GM21423 (cell line): ENCODE measurements around the gene RGPD8.
"Not testable (repeated sequence)": the region's sequence is repeated elsewhere in the genome, so short reads cannot be mapped to it uniquely, and the experiment has no call there.

Experiments
- ATAC-seq: cut with Tn5 transposase; IDR thresholded peaks from one replicate; pipeline ENCODE4 v1.9.1; 2021; ENCODE audit warnings: mild to moderate bottlenecking, moderate library complexity; ENCODE audit not compliant: unreplicated experiment

RGPD8 gene

DNA sequence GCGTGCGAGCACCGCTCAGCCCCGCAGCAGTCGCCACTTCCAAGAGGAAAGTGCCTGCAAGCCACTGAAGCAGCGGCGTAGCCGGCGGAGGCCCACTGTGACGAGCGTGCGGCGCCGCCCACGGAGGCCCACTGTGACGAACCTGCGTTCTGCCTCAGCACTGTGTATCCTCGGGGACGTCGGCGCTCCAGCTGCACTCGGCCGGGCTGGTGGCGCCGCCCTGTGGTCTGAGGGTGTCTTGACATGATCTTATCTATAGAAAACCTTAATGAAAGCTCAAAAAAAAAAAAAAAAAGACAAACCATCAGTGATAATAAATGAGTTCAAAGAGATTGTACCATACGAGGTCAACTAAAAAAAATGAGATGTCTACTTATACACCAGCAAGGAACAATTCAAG, at the start of gene RGPD8:
RGPD8 (minus strand) TSS at position 166 of the 400 bp plus-strand sequence. CDS start 192 bp downstream, outside the sequence.
- peak; percentile 100 for ATAC-seq

DNA sequence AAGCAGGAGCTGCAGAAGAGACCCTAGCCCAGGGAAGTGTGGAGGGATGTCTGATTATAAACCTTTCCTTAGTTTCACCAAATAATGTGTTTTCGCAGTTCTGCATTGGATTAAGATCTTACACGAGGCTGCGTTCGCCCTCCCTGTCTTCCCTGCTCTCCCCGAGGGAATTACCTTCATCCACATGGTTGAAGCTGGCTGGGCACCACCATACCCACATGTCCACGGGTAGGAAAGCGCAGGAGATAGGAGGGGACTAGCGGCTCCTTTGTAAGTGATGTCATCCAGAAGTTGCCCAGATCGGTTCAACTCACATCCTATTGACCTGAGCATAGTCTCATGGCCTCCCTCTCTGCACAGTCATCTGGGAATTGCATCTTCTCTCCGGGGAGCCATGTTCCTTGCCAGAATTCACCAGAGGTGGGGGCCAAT, 49.6 kb upstream of the RGPD8 start:
- ATAC-seq, result no peak

DNA sequence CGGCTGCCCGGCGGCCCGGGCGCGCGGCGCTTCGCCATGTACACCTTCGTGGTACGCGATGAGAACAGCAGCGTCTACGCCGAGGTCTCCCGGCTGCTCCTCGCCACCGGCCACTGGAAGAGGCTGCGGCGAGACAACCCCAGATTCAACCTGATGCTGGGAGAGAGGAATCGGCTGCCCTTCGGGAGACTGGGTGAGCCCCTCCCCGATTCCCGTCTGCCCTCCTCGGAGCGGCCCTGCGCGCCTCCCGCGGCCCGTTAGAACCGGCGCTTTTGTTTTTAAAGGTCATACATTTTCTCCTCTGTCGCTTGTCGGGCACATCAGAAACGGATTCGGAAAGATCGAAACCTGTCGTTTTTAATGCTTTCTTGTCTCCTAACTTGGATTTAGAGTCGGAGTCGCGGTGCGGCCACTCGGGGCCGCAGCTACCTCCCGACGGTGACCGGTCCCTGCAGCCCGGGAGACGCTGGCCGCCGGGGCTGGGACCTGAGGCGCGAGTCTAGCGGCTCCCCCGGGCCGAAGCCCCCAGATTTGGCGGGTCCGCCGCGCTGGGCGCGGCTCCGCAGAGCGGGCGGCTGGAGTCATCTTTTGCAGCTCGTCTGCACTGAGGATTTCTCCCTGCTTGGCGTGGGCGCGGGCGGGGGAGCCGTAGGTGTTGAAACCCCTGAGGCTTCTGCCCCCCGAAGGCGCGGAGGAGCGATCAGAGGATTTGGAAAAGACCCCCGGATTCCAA, 49.0 kb upstream of the RGPD8 start:
- peak; percentile 16 for ATAC-seq

DNA sequence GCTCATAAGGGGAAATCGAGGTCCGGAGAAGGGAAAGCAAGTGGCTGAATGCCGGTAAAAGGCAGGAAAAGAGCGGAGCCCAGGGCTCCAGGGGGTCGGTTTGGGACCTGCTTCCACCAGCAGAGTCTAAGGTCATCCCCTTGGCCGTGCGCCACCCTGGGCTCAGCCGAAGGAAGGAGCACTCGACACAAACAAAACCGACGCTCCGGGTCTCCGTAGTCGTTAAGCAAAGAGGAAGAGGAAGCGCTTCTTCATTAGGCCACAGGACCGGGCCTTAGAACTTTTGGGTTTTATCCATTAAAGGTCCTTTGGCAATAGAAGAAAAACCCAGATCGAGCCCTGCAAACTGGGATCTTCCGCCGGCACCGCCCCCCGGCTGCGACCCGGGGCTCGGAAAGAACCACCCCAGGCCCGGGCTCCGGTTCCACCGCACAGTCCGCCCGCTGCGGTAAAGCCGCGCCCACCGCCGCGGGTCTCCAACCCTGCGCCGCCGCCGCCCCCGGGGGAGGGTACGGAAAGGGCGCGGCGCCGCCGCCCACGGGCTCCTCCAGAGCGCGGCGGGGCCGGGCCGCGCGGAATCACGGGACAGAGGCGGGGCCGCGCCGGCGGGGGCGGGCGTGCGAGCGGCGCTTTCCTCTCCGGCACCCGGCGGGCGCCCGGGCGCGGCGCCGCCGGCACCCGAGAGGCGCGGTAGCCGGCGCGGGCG, 48.2 kb upstream of the RGPD8 start, which contains the start of gene TTL:
TTL (plus strand) TSS at position 629 of the 706 bp plus-strand sequence. CDS start 189 bp downstream, outside the sequence.
- ATAC-seq, result peak; percentile 69

DNA sequence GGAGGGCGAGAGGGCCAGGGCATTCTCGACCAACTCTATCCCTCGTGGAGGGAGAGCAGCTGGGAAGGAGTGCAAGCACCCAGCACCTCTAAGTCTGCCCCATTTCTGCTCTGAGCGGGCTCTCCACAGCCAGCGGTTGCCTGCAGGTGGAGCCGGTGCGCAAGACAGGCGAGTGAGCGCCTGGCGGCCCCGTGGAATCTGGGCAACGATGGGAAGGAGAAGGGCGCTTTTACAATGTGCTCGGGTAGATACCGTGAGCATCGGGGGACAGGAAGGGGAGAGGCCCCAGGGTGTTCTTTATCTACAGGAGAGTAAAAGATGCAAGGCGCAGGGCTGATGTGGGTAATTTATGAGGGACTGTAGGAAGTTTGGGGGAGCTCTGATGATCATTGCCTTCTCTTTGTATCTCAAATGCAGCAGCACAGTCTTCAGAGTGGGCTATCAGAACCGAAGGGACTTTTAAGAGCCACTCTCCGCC, 47.6 kb upstream of the RGPD8 start:
- peak; percentile 64 for ATAC-seq

DNA sequence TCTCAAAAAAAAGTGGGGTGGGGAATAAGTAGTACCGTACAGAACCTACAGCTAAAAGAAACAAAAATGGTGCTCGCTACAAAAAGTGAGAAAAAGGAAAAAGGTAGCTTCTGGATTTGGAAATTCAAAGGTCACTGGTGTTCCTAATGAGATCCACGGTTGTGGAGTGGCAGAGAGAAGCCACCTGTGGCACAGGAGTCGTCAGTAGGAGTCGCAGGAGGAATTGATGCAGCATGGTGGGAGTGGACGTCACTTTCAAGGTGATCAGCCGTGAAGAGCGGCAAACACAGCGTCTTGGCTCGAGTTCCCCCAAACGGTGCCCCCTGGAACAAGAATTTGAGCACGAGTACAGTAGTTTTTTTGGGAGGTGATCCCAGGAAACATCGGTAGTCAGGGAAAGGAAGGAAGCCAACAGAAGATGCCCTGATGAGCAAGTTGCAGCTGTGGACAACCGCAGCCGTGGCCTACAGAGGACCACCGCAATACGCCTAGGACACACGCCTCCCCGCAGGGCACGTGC, 47.1 kb upstream of the RGPD8 start:
- ATAC-seq, result no peak

DNA sequence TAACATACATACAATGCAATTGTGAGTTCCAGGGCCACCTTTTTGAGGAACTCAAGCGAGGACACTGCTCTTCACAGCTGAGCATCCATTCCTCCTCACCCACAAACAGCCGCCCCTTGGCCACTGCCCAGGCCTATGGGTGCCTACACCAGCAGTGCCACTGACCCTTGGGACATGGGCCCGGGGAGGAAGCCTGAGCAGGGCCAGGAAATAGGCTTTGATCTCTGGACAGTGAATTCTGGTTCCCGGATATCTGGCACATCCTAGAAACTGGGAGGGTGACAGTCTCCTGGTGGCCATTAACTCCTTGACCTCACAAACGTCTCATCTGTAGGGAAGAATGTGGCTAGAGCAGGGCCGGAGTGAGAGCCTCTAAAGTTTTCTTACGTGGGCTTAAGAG, 43.0 kb upstream of the RGPD8 start:
- ATAC-seq, result no peak

DNA sequence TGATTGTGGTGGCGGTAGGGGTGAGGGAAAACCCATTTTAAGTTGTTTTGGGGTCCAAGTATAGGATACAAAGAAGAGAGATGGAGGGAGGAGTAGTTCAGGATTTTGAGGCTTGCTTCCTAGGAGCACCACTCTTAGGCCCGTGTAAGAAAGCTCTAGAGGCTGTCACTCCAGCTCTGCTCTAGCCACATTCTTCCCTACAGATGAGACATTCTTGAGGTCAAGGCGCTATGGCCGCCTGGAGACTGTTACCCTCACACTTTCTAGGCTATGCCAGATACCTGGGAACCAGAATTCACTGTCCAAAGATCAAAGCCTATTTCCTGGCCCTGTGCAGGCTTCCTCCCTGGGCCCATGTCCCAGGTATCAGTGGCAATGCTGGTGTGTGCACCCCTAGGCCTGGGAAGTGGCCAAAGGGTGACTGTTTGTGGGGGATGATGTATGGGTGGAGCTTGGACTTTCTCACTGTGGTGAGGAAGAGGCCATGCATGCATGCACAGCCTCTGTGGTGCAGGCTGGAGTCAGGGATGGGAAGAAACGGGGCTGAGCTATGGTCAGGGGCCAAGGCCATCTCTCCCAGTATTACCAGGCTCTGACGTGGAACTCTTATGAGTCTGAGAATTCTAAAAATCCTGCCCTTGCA, 41.5 kb upstream of the RGPD8 start:
- no peak for ATAC-seq

DNA sequence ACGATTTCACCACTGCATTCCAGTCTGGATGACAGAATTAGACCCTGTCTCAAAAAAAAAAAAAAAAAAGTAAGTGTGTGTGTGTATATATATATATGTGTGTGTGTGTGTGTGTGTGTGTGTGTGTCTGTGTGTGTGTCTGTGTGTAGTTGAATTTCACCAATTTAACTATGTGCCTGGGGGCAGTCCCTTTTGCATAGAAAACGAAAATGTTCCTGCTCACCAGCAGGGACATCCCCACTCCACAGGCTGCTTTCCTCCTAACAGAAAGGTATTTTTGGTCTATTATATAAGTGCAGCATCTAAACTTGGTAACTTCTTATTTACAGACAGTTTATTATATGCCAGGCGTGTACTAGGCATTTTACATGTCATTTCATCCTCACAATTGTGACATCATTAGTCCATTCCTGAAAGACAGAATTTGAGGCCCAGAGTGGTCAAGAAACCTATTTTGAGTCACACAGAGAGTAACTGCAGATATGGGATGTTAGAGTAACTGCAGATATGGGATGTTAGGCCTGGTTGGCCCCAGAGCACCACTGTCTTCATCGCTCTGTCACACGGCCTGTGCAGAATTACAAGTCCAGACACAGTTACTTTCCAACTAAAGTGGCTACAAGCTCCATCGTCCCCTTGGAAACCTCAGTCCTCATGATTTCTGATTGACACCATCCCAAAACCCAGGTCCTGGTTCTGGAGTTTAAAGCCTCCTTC, 39.3 kb upstream of the RGPD8 start:
- no peak for ATAC-seq

DNA sequence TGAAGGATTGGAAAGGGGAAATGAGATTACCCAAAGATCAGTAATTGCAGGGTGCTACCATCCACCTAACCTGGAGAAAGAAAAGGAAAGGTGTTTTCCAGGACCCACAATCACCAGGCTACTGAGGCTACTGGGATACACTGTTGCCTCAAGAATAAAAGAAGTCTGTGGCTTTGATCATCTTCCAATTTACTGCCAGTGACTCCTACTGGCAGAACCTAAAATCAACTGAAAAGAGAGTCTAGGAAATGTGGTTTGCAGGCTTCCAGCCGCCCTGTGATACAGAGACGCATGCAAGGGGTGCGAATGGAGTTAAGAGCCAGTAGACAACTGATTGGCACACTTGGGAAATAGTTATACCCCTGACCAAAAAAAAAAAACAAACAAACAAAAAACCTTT, 31.9 kb upstream of the RGPD8 start:
- ATAC-seq, result no peak

DNA sequence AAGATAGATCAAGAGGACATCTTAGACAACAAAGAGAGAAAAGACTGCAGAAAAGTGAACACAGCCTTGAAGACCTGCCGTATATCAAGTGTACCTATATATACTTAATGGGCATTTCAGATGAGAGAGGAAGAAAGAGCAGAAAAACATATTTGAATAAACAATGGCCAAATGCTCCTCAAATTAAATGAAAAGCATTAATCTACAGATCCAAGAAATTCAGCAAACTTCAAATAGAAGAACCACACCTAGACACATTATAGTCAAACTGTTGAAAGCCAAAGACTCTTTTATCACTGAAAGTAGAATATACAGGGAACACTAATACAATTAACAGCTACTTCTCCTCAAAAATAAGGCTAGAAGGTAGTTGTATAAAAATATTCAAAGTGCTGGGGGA, 29.8 kb upstream of the RGPD8 start:
- no peak for ATAC-seq

DNA sequence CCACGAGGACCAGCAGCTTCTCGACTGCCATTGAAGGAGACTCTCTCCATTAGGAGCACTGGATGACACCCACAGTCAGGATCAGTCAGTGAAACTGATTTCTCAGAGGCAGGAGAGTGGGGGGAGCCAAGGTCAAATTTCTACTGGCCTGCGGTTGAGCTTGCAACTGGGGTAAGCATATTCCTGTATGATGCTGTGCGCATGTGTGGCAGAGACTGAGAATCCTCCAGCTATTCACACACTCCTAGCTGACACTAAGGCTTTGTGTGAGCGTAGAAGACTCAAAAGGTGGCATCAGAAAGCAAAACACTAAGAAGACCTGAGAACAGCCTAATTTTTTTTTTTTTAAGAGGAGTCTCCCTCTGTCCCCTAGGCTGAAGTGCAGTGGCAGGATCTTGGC, 28.7 kb upstream of the RGPD8 start:
- ATAC-seq, result no peak

DNA sequence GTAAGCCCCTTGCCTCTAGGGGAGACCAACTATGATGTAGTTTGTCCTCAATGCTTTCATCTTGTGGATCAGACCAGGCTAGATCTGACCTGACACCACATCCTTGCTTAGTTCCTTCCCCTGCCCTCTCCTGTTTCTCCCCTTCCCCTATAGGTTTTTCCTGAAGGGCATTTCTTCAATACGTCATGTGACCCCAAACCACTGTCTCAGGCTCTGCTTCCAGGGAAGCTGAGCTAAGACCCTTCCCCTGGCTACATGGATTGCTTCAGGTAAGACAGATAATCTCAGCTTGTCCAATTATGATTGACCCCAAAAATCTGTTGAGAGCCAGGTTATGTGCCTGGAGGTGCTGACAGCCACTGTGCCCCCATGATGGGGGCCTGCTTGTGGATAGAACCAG, 25.9 kb upstream of the RGPD8 start:
- no peak for ATAC-seq

DNA sequence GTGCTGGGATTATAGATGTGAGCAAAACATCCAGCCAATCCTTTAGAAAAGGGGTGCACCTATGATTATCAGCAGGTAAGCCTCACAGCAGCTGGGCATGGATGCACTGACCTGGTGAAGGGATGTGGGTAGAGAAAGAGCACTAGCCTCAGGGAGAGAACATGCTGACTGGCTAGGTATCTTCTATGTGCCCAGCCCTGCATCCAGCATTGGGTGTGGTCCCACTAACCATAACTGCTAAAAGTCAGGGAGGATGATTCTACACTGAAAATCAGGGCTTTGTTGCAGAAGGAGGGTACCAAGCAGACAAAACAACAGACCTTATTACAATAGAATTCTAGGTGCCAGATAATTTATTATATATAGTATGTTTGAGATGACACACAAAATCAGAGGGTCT, 21.1 kb upstream of the RGPD8 start:
- ATAC-seq, result no peak

DNA sequence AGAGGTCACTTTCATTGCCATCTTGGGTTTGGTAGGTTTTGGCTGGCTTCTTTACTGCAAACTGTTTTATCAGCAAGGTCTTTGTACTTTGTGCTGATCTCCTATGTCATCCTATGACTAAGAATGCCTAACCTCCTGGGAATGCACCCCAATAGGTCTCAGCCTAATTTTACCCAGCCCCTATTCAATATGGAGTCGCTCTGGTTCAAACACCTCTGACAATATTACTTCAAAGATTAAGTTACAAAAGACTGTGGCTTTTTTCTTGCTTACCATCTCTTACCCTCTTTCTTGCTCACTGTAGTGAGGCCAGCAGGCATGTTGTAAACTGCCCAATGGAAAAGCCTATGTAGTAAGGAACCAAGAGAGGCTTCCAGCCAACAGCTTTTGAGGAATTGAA, 17.9 kb upstream of the RGPD8 start:
- ATAC-seq, result no peak

DNA sequence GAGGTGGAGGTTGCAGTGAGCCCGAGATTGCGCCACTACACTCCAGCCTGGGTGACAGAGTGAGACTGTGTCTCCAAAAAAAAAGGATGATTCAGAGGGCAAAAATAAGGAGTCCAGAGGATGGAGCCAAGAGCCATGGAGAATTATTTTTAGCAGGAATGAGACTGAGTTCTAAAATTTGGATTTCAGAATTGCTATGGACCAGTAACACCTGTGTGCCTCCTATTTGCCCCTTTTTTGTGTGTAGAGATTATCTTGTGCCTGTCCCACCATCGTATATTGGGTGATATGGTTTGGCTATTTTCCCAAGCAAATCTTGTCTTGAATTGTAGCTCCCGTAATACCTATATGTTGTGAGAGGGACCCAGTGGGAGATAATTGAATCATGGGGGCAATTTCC, 16.4 kb upstream of the RGPD8 start:
- no peak for ATAC-seq

DNA sequence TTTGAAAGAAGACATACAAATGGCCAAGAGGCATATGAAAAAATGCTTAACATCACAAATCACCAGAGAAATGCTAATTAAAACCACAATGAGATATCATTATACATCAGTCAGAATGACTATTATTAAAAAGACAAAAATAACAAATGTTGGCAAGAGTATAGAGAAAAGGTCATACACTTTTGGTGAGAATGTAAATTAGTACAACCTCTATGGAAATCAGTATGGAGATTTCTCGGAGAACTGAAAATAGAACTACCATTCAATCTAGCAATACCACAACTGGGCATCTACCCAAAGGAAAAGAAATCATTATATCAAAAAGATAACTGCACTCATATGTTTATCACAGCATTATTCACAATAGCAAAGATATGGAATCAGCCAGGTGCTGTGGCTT, 10.8 kb upstream of the RGPD8 start:
- ATAC-seq, result not testable (repeated sequence)

DNA sequence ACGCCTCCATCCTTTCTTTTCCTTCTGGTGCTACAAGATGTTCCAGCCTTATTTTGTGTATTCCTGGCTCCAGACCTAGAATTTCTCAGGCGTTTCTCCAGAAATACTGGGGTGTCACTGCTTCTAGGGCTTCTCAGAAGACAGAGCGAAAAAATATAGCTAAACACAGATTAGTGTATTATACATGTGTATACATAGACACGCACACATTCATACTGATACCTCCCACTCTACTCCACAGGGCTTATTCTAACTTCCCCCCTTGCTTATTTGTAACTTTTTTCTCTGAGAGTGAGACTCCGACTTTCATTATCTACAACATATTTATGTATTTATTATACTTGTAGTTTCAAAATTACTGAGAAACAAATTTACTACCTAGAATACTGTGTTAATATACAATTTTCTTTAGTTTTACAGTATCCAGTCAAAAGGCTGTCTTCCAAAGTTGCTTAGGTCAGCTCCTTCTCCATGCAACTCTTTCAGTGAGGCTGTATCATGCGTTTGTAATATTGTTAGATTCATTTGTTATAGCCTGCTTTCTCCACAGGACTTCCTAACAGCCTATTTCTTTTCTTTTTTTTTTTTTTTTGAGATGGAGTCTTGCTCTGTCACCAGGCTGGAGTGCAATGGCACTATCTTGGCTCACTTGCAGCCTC, 5.3 kb upstream of the RGPD8 start:
- ATAC-seq, result not testable (repeated sequence)

DNA sequence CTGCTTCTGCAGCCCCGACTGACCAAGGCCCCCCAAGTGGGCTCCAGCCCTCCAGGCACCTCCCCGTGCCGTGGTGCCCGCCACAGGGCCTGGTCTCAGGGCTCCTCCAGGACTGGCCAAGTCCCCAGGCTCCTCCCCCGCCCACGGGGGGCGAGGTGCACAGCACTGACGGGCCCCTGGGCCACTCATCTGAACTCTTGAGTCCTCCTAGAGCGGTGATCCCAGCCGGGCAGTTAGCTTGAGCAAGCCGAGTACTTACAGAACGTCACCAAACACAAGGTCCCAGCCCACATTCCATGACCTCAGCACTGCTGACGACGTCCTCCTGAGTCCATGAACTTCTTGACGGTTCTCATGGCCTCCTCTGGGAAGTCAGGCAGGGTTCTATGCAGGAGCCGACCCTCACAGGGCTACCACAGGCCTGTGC, 4.0 kb upstream of the RGPD8 start:
- ATAC-seq, result not testable (repeated sequence)

DNA sequence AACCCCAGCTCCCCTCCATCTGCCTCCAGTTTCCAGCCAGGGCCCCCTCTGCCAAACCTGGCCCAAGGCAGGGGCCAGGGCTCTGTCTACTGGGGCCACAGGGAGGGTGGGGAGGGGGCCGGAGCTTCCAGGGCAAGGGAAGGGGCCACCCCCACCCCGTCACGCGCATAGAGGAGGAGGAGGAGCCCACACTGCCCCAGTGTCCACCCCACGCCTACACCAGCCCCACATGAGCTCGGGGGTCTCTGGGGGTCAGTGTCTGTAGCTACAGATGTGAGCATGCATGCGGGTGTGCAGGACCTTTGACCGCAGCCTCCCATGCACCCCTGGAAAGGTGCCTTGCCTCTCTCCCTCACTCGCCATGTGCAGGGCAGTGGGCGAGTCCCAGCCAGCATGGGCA, 3.5 kb upstream of the RGPD8 start:
- ATAC-seq, result not testable (repeated sequence)
